ENCODE measurements around the gene PRRG3. TPM values are rescaled to one million over a fixed set of nuclear protein-coding genes. Genes with fewer than 3 reads are reported as not detected.

Gene PRRG3
- total and polyA plus RNA-seq, 2 donors (not counting 3 experiments of a cell fraction or from before 2014, with no cell fraction given) = not detected

GRCh38 chrX:151753313-151754046, 58.2 kb downstream of the PRRG3 start:
- no peaks in the 10 kb centered on the region for H3K4me1 ChIP-seq (ENCODE audit: control insufficient read depth, extremely low read depth, insufficient read depth, low read length)
- dilution Hi-C loops (cut with MboI; ENCODE audit: extremely low pct_ligation_motif_present, low sequenced_read_pairs) (no loop called here), intact Hi-C loops (cut with micrococcal nuclease) (loop anchor here (1.0 kb wide), 2 partner anchors 879 to 883 kb away; no protein-coding TSS in a partner anchor)
- FAIRE-seq = peak; percentile 70
- no peak overlapping the region for H3K4me2 ChIP-seq (ENCODE audit: insufficient read depth, low read length)
- no peaks in the 10 kb centered on the region for H3K9me3 ChIP-seq (replicated peaks; ENCODE audit: control insufficient read depth, insufficient read depth, low read length)
- H3K27me3 ChIP-seq (ENCODE audit: control insufficient read depth in 2 of 2, insufficient read depth in 2 of 2, low read length in 2 of 2) = no peaks in the 10 kb centered on the region
- no peaks in the 10 kb centered on the region for H4K20me1 ChIP-seq (replicated peaks; ENCODE audit: control insufficient read depth, extremely low read depth, insufficient read depth, low read length)
- no peak overlapping the region for H3K27ac ChIP-seq (ENCODE audit: insufficient read depth, low read depth, low read length)
- peak; percentile 49 for DNase-seq (ENCODE audit: low read depth, low spot score)
- no peaks in the 10 kb centered on the region for H3K36me3 ChIP-seq (ENCODE audit: control insufficient read depth in 2 of 2, extremely low read depth in 1 of 2, insufficient read depth in 2 of 2, low read length in 2 of 2)
- CTCF ChIA-PET = interaction anchor here (0.7 to 9.9 kb wide), 24 partner anchors 9 to 1173 kb away, joined by 3 to 190 read pairs (median 5); partner anchors contain the start of genes GABRE and GABRQ
- POLR2A ChIA-PET = no interaction called here
- H3K4me3 ChIP-seq (replicated peaks in 1 of 3; ENCODE audit: insufficient read depth in 1 of 3, low read depth in 1 of 3, low read length in 3 of 3) = no peak overlapping the region
- BruUV-seq (replicated peaks) = no TSS peak
- no peak for TF ChIP-seq EZH2 (IDR thresholded peaks at IDR 0.05; ENCODE audit: borderline replicate concordance, low read depth, low read length, severe bottlenecking)
- TF ChIP-seq CTCF (IDR thresholded peaks at IDR 0.05; ENCODE audit: extremely low read depth in 1 of 2, insufficient read depth in 1 of 2, low read depth in 1 of 2, low read length in 2 of 2) = peak; percentile 55 to 81
- H3K9ac ChIP-seq (replicated peaks; ENCODE audit: extremely low read depth, insufficient read depth, low read length) = no peak overlapping the region
- H2AFZ ChIP-seq (ENCODE audit: low read depth, low read length) = no peak overlapping the region
- no peaks in the 10 kb centered on the region for H3K9me1 ChIP-seq (replicated peaks; ENCODE audit: control insufficient read depth, extremely low read depth, insufficient read depth, low read length)
- H3K79me2 ChIP-seq (ENCODE audit: control insufficient read depth, insufficient read depth, low read length) = no peaks in the 10 kb centered on the region

- BruUV-seq (replicated peaks) = no TSS peak
- H3K9me3 ChIP-seq (replicated peaks; ENCODE audit: control insufficient read depth, insufficient read depth, low read length) = no peaks in the 10 kb centered on the region
- no peak for FAIRE-seq
- no peak for DNase-seq (ENCODE audit: low read depth, low spot score)
- dilution Hi-C loops (cut with MboI; ENCODE audit: extremely low pct_ligation_motif_present, low sequenced_read_pairs) = no loop called here
- TF ChIP-seq FOS (IDR thresholded peaks at IDR 0.05; ENCODE audit: borderline replicate concordance, insufficient read depth, low read length) (no peak), POLR2AphosphoS5 (IDR thresholded peaks at IDR 0.05; ENCODE audit: insufficient read depth, low read depth, low read length) (no peak), JUN (IDR thresholded peaks at IDR 0.05; ENCODE audit: borderline replicate concordance, insufficient read depth, insufficient read length, low read depth) (no peak), GATA2 (IDR thresholded peaks at IDR 0.05; ENCODE audit: insufficient read depth, insufficient read length, low read depth, low read length) (no peak), CTCF (IDR thresholded peaks at IDR 0.05; ENCODE audit: extremely low read depth in 1 of 2, insufficient read depth in 1 of 2, low read depth in 1 of 2, low read length in 2 of 2) (no peak), MAX (IDR thresholded peaks at IDR 0.05; ENCODE audit: insufficient read depth, insufficient read length) (no peak), MYC (IDR thresholded peaks at IDR 0.05; ENCODE audit: low read depth, low read length) (no peak), POLR2A (IDR thresholded peaks at IDR 0.05; ENCODE audit: low read depth, low read length) (no peak), EZH2 (IDR thresholded peaks at IDR 0.05; ENCODE audit: borderline replicate concordance, low read depth, low read length, severe bottlenecking) (no peak)
- H3K9ac ChIP-seq (replicated peaks; ENCODE audit: extremely low read depth, insufficient read depth, low read length) = no peak overlapping the region
- no peak overlapping the region for H3K4me3 ChIP-seq (replicated peaks in 1 of 3; ENCODE audit: insufficient read depth in 1 of 3, low read depth in 1 of 3, low read length in 3 of 3)
- intact Hi-C loops (cut with micrococcal nuclease) = no loop called here
- no peaks in the 10 kb centered on the region for H3K4me1 ChIP-seq (ENCODE audit: control insufficient read depth, extremely low read depth, insufficient read depth, low read length)
- H3K4me2 ChIP-seq (ENCODE audit: insufficient read depth, low read length) = no peak overlapping the region
- no peaks in the 10 kb centered on the region for H3K27me3 ChIP-seq (ENCODE audit: control insufficient read depth in 2 of 2, insufficient read depth in 2 of 2, low read length in 2 of 2)
- H2AFZ ChIP-seq (ENCODE audit: low read depth, low read length) = no peak overlapping the region
- ChIA-PET CTCF (interaction anchor here (0.9 to 9.9 kb wide), 16 partner anchors 9 to 1172 kb away, joined by 3 to 190 read pairs (median 6); partner anchors contain the start of gene GABRQ), POLR2A (no interaction called here)
- H4K20me1 ChIP-seq (replicated peaks; ENCODE audit: control insufficient read depth, extremely low read depth, insufficient read depth, low read length) = no peaks in the 10 kb centered on the region
- no peaks in the 10 kb centered on the region for H3K36me3 ChIP-seq (ENCODE audit: control insufficient read depth in 2 of 2, extremely low read depth in 1 of 2, insufficient read depth in 2 of 2, low read length in 2 of 2)
- no peaks in the 10 kb centered on the region for H3K9me1 ChIP-seq (replicated peaks; ENCODE audit: control insufficient read depth, extremely low read depth, insufficient read depth, low read length)
- H3K27ac ChIP-seq (ENCODE audit: insufficient read depth, low read depth, low read length) = no peak overlapping the region
- no peaks in the 10 kb centered on the region for H3K79me2 ChIP-seq (ENCODE audit: control insufficient read depth, insufficient read depth, low read length)
These were observed 58.8 kb downstream of the PRRG3 start for GRCh38 chrX:151754047-151754429.
